HCT116 (cell line): ENCODE data around the gene METTL24.

ENCODE experiments used
- CTCF ChIP-seq, 3 experiments: fragments of 200-600 bp in 1 of 3; sonication (generic) in 1 of 3; IDR thresholded peaks in 2 of 3; conservative IDR thresholded peaks in 1 of 3; 2 replicates each; pipeline ENCODE4 v1.5.1; 2012 to 2017; ENCODE audit warnings: low read depth in 2 of 3, low read length in 2 of 3, antibody characterized with exemption in 1 of 3, borderline replicate concordance in 1 of 3, control low read depth in 1 of 3, mild to moderate bottlenecking in 1 of 3, mixed read lengths in 1 of 3, mixed run types in 1 of 3, moderate library complexity in 1 of 3; ENCODE audit not compliant: insufficient read depth in 1 of 3
- POLR2A ChIP-seq: IDR thresholded peaks from 2 replicates; pipeline ENCODE4 v1.7.0; 2011; ENCODE audit warnings: borderline replicate concordance; ENCODE audit not compliant: insufficient read depth, insufficient read length; ENCODE audit errors: extremely low read depth
- REST ChIP-seq: IDR thresholded peaks from 2 replicates; pipeline ENCODE4 v1.6.1; 2012; ENCODE audit warnings: low read depth
- SRF ChIP-seq: IDR thresholded peaks from 2 replicates; pipeline ENCODE4 v1.6.1; 2012; ENCODE audit warnings: low read depth
- TF ChIP-seq, protein P1 (sequence below): IDR thresholded peaks from 2 replicates; pipeline ENCODE4 v1.6.1; 2012

DNA sequence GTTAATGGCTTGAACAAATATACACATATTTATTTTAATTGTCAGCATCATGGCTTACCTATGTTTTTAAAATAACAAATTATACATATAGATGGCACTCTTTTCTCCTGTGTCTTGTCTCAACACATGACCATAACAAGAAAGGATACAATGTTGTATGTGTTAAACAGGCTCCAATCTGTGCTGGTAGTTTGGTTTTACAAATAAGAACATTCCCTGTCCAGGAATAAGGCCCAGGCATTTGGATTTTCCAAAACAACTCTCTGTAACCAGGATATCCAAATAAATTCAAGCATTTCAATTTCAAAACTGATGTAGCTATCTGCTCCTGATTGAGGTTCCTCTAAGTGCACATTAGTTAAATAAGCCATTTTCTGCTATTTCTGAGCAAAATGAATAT is 17.1 kb downstream of the METTL24 start:
- TF ChIP-seq REST (no peak), CTCF (IDR thresholded peaks at IDR 0.05 in 2 of 3, conservative IDR thresholded peaks at IDR 0.05 in 1 of 3; ENCODE audit: borderline replicate concordance in 1 of 3, insufficient read depth in 1 of 3, low read depth in 2 of 3, low read length in 2 of 3) (no peak), POLR2A (no peak), SRF (no peak)
- TF ChIP-seq, protein P1, sequence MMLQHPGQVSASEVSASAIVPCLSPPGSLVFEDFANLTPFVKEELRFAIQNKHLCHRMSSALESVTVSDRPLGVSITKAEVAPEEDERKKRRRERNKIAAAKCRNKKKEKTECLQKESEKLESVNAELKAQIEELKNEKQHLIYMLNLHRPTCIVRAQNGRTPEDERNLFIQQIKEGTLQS = no peak
